VCaP (cell line): ENCODE results near the gene KCNMA1.
A peak's percentile ranks its signal among the peaks of the same experiment; 100 is the strongest.
"Not testable (repeated sequence)": the region's sequence is repeated elsewhere in the genome, so short reads cannot be mapped to it uniquely, and the experiment has no call there.

ENCODE experiments used
- H3K27ac ChIP-seq: fragments of 450-650 bp; 2 replicates; pipeline ENCODE4 v1.5.1; 2017
- TF ChIP-seq, protein P1 (sequence below): fragments of 450-650 bp; conservative IDR thresholded peaks from 2 replicates; pipeline ENCODE4 v1.5.1; 2017; ENCODE audit warnings: mild to moderate bottlenecking, moderate library complexity

KCNMA1 gene

GRCh38 chr10:77393411-77393810 is 244.2 kb downstream of the KCNMA1 start:
- TF ChIP-seq, protein P1, sequence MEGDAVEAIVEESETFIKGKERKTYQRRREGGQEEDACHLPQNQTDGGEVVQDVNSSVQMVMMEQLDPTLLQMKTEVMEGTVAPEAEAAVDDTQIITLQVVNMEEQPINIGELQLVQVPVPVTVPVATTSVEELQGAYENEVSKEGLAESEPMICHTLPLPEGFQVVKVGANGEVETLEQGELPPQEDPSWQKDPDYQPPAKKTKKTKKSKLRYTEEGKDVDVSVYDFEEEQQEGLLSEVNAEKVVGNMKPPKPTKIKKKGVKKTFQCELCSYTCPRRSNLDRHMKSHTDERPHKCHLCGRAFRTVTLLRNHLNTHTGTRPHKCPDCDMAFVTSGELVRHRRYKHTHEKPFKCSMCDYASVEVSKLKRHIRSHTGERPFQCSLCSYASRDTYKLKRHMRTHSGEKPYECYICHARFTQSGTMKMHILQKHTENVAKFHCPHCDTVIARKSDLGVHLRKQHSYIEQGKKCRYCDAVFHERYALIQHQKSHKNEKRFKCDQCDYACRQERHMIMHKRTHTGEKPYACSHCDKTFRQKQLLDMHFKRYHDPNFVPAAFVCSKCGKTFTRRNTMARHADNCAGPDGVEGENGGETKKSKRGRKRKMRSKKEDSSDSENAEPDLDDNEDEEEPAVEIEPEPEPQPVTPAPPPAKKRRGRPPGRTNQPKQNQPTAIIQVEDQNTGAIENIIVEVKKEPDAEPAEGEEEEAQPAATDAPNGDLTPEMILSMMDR, result no peak
- no peak overlapping the region for H3K27ac ChIP-seq

DNA sequence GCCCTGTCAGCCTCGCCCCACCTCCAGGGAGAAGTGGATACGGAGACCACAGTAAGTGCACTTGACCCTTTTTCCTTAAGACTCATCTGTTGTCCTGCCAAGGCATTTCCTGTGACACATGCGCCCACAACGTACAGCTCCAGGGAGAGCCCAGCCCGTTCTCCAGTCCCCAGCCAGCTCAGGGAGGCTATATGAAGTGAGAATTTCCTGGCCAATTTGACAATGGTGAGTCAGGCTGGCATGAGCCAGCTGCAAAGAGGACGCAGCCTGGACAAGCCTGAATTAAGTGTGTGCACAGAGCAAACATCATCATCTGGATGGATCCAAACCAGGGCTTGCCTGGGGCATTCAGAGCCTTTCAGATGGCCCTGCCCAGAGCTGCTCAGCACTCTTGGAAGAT is 244.8 kb downstream of the KCNMA1 start:
- TF ChIP-seq, protein P1, result no peak
- H3K27ac ChIP-seq, result no peak overlapping the region

- TF ChIP-seq, protein P1, result peak; percentile 22; the same call in 1 of the 2 replicates
- no peak overlapping the region for H3K27ac ChIP-seq
These were observed 245.3 kb downstream of the KCNMA1 start for GRCh38 chr10:77392236-77392721.

DNA sequence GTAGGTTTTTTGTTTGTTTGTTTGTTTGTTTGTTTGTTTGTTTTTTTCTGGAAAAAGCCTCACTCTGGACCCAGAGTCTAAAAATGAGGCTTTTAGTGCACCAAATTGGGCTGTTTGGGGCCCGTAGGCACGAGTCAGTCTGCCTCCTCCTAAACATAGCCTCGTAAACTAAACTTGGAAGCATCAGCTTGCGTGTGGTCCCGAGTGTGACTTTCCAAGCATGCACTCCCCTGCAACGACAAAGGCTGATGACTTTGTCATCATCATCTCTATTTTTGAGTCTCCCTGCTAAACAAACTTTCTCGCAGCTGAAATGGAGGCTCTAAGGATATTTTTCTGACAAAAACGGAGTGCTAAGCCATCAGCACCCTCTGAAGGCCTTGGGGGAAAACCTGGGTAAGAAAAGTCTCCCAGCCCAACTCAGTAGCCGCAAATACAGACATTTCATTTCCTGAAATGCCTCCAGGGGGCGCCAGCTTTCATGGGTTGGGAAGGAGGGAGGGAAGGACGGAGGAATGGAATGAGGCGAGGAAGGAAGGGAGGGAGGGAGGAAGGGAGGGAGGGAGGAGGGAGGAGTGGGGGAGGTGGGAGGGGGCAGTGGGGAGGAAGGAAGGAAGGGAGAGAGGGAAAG is 245.9 kb downstream of the KCNMA1 start:
- TF ChIP-seq, protein P1, result peak; percentile 64
- no peak overlapping the region for H3K27ac ChIP-seq

- no peak overlapping the region for H3K27ac ChIP-seq
- TF ChIP-seq, protein P1, result no peak
These were observed 247.1 kb downstream of the KCNMA1 start for GRCh38 chr10:77390481-77390891.

GRCh38 chr10:77388571-77389100 is 249.0 kb downstream of the KCNMA1 start:
- TF ChIP-seq, protein P1, result no peak
- H3K27ac ChIP-seq, result no peak overlapping the region

GRCh38 chr10:77387701-77388100 is 249.9 kb downstream of the KCNMA1 start:
- H3K27ac ChIP-seq, result not testable (repeated sequence)

DNA sequence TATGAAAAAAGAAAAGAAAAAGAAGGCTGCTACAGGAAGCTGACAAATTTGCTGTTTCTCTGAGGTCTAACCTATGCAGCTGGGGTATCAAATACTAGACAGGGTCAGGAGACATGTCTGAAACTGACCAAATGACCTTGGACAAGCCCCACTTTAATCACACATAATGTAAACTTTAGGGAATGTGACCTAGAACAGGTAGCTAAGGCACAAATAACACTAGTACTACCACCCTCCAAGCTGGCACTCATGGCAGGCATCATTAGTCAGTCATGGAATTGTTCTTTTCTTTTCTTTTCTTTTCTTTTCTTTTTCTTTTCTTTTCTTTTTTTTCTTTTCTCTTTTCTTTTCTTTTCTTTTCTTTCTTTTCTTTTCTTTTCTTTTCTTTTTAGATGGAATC is 250.4 kb downstream of the KCNMA1 start:
- H3K27ac ChIP-seq, result no peak overlapping the region
- TF ChIP-seq, protein P1, result no peak
